Rectal smooth muscle tissue (tissue), 1 donor: Measurements from ENCODE around the gene HTRA2.

ENCODE experiments used
- H3K27ac ChIP-seq: one replicate; pipeline ENCODE4 v1.7.0; 2013; ENCODE audit warnings: low read depth, low read length, inconsistent platforms
- H3K27me3 ChIP-seq: one replicate; pipeline ENCODE4 v1.7.0; 2013; ENCODE audit warnings: low read length; ENCODE audit not compliant: control insufficient read depth, insufficient read depth
- H3K36me3 ChIP-seq: one replicate; pipeline ENCODE4 v1.7.0; 2013; ENCODE audit warnings: low read length; ENCODE audit not compliant: control insufficient read depth, insufficient read depth
- H3K4me1 ChIP-seq: one replicate; pipeline ENCODE4 v1.7.0; 2013; ENCODE audit warnings: low read length; ENCODE audit not compliant: control insufficient read depth, insufficient read depth
- H3K4me3 ChIP-seq: one replicate; pipeline ENCODE4 v1.7.0; 2013; ENCODE audit warnings: low read length
- H3K9ac ChIP-seq: one replicate; pipeline ENCODE4 v1.7.0; 2013; ENCODE audit warnings: low read length

HTRA2 gene

DNA sequence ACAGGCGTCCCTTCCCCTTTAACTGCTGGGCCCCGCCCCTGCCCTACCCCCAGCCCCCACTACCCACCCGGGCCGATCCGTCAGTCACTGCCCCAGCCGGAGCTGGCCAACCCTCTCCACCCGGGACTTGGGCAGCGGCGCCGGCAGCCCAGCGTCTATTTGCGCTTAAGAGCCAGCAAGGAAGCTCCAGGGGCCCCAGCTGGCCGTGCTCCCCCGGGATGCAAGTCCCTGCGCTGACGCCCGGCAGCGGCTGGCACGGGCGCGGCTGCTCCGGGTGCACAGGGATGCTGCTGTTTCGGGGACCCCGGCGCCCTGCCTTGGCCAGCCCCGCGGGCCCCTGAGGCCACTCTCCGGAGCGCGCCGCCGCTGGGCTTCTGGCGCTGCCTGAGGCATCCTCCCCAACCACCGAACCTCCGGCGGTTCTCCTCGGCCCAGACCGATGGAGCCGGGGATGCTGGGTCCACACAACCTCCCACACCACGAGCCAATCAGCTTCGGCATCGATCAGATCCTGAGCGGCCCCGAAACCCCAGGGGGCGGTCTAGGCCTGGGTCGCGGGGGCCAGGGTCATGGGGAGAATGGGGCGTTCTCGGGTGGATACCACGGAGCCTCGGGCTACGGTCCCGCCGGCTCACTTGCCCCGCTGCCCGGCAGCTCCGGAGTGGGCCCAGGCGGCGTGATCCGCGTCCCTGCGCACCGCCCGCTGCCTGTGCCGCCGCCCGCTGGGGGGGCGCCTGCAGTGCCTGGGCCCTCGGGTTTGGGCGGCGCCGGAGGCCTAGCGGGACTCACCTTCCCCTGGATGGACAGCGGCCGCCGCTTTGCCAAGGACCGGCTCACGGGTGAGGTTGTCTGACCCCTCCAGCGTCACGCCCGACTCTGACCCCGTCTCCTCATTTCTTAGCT is 15.1 kb upstream of the HTRA2 start, which contains the start of gene TLX2:
Gene TLX2, plus strand, starts transcription at position 83 of the 903 bp plus-strand sequence. Its CDS starts 357 bp downstream, at position 440.
- H3K27me3 ChIP-seq: peaks cover 45% of the 10 kb centered on the region
- H3K36me3 ChIP-seq: no peaks in the 10 kb centered on the region
- H3K27ac ChIP-seq: no peak within 1 kb of the TSS
- H3K9ac ChIP-seq: no peak within 1 kb of the TSS
- H3K4me3 ChIP-seq: peak within 1 kb of the TSS; percentile 48
- no peaks in the 10 kb centered on the region for H3K4me1 ChIP-seq

DNA sequence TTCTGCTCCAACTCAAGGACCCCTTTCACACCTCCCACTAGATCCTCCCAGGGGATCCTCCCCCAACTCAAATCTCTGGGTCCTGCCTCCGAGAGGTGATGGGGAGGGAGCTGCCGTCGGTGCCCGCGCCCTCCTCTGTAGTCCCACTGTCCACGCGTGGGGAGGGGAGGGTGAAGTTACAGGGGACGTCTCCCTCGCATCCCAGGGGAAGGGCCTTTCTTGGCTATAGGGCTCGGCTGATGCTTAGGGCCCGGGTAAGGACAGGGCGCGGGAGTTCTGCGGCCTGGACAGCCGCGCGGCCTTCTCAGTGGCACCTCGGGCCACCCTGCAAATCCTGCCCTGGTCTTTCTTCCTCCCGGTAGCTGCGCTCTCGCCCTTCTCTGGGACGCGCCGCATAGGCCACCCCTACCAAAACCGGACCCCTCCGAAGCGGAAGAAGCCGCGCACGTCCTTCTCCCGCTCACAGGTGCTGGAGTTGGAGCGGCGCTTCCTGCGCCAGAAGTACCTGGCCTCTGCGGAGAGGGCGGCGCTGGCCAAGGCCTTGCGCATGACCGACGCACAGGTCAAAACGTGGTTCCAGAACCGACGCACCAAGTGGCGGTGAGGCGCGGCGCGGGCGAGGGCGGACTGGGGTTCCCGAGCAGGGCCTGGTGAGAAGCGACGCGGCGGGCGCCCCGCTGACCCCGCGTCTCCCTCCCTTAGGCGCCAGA is 14.3 kb upstream of the HTRA2 start:
- H3K4me3 ChIP-seq: peak overlapping the region; percentile 48
- no peaks in the 10 kb centered on the region for H3K4me1 ChIP-seq
- H3K27ac ChIP-seq: no peak overlapping the region
- H3K36me3 ChIP-seq: no peaks in the 10 kb centered on the region
- peaks cover 50% of the 10 kb centered on the region for H3K27me3 ChIP-seq
- H3K9ac ChIP-seq: no peak overlapping the region

DNA sequence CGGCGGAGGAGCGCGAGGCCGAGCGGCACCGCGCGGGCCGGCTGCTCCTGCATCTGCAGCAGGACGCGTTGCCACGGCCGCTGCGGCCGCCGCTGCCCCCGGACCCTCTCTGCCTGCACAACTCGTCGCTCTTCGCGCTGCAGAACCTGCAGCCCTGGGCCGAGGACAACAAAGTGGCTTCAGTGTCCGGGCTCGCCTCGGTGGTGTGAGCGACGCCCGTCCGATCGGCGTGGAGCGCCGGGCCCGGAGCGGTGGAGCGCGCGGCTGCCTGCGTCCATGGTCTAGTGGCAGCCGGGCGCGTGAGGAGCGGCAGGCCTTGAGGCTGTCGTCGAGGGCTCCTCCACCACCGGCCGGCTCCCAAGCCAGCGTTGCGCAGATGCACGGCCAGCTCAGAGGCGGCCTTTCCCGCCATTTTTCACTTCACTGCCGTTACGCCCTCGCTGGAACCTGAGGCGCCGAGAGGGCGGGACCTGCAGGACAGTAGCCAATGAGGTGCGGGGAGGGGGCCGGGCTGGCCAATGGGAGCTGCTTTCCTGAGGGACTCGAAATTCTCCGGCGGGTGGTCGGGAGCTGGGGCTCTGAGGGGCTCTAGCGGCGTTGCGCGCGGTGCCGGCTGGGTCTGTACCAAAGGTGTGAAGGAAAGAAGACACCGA is 13.6 kb upstream of the HTRA2 start:
- Histone ChIP-seq H3K36me3 (no peaks in the 10 kb centered on the region), H3K27me3 (peaks cover 50% of the 10 kb centered on the region), H3K4me1 (no peaks in the 10 kb centered on the region), H3K4me3 (peak overlapping the region; percentile 48), H3K27ac (no peak overlapping the region), H3K9ac (no peak overlapping the region)

DNA sequence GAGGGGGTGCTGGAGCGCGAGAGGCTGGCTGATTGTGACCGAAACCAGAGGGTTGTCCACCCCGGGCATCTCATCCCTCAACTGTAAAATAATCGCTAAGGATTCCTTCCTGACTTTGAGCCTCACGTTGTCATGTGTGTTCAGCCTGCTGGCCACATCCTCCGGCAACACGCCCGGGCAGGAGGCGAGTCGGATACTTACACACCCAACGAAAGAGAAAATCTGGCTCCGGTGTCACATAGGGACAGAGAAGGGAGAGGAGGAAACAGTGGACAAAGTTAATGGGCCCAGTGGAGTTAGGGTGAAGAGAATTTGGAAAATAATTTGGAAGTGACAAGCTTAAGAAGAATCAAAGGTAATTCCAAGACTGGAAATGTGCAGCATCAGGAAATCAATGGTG is 13.1 kb upstream of the HTRA2 start:
- Histone ChIP-seq H3K4me3 (peak overlapping the region; percentile 14), H3K9ac (no peak overlapping the region), H3K4me1 (no peaks in the 10 kb centered on the region), H3K27me3 (peaks cover 49% of the 10 kb centered on the region), H3K27ac (no peak overlapping the region), H3K36me3 (no peaks in the 10 kb centered on the region)

DNA sequence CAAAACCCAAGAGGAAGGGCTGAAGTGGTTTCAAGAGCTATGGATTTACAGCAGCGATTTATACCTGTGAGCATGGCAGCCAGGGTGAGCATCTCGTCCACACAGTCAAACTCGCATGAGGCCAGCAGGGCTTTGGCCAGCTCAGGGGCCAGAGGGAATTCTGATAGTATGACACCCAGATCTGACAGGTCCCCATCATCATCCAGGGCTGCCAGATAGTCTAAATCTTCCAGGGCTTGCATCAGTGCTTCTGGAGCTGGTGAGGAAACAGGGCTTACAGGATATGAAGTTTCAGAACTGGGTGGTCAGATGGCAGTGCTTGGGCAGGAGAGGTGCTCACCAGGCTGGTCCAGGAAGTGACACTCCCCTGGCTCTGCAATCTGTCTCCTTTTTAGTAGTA is 7.2 kb upstream of the HTRA2 start:
- peaks cover 16% of the 10 kb centered on the region for H3K27me3 ChIP-seq
- no peak overlapping the region for H3K27ac ChIP-seq
- no peak overlapping the region for H3K4me3 ChIP-seq
- no peaks in the 10 kb centered on the region for H3K4me1 ChIP-seq
- H3K9ac ChIP-seq: no peak overlapping the region
- peaks cover 16% of the 10 kb centered on the region for H3K36me3 ChIP-seq

DNA sequence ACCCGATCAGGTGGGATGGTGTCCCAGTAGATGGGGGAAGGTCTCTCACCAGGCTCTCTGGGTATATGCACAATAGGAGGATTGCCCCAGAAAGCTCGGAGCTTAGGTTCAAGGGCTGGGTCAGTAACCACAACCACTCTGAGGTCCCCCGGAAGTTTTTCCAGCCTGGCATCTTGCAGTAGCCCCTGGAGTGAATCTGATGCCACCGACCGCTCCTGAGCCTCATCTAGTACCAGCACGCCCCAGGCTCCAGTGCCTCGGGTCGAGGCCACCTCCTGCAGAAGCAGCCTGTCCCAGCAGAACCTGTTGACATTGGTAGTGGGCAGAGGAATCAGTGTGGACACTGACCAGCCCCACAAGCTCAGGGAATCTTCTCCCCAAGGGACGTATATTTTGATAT is 5.7 kb upstream of the HTRA2 start:
- H3K9ac ChIP-seq: no peak overlapping the region
- peaks cover 11% of the 10 kb centered on the region for H3K27me3 ChIP-seq
- peaks cover 22% of the 10 kb centered on the region for H3K36me3 ChIP-seq
- no peak overlapping the region for H3K4me3 ChIP-seq
- no peak overlapping the region for H3K27ac ChIP-seq
- peaks cover 8% of the 10 kb centered on the region for H3K4me1 ChIP-seq

DNA sequence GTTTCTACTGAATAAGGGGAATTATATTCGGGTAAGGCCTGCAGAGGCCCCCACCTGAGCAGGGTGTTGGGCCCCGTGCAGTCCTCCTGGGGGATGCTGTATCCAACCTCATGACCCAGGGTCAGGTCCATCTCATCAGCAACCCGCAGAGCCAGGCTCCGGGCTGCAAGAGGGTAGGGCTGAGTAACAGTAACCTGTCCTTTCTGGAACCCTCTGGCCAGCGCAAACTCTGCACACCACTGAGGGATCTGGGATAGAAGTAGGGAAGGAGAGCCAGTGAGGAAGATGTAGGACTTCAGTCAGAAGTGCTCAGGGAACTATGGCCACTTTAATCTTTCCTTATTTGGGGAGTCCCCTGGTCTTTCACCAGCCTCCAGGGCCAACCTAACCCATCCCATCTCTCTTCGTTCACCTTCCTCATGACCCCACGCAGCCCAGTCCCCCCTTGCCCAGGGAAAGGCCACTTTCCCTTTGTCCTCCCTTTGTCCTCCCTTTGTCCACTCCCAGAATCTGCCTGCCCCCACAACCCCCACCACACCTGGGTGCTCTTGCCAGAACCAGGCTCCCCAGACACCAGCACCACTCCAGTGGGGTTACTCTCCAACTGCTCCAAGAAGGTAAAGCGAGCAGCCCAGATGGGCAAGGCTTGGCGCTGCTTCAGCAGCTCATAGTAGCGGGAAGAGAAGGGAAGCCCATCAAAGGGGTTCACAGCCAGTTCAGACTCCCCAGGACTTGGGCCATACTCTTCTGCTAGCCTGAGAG is 4.6 kb upstream of the HTRA2 start:
- H3K36me3 ChIP-seq: peaks cover 22% of the 10 kb centered on the region
- peak overlapping the region; percentile 29 for H3K4me3 ChIP-seq
- H3K27me3 ChIP-seq: peaks cover under 1% of the 10 kb centered on the region
- H3K9ac ChIP-seq: no peak overlapping the region
- H3K4me1 ChIP-seq: peaks cover 8% of the 10 kb centered on the region
- H3K27ac ChIP-seq: no peak overlapping the region

DNA sequence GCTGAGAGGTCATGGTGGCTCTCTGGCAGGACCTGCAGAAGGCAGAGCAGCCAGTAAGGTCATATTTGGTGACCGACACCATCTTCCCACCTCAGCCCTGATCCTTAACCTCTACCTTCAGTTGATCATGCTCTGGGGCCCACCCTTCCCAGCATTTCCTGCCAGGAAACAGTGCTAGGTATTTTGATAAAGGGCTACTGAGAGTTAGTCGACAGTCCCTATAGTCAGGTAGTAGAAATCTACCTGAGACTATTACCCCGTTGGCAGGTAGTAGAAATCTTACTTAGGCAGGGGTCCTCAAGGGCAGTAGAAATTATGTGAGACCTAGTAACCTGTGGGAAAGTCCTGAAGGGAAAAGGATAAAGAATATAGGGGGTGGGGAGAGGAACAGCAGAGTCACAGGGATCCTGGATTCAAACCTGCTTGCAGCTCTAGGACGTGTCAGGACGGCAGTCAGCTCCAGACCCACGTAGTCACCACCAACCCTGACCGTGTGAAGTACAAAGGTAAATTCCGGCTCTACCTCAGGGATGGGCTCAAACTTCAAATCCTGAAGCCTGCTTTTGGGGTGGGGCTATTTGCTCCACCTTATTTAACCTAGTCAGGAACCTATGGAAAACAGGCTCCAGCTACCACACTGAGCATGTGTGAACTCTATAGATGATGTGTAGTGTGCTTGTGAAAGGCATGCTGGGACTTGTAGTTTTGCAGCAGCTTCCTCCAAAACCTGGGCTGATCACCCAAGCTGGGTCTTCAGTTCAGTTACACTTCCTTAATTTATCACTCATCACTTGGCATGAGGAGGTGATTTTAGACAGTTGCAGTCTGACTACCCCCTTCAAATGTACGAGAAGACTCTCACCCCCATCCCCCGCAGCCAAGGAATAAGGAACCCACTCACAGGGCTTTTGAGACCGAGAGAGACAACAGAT is 3.8 kb upstream of the HTRA2 start, which contains the start of gene DQX1:
Gene DQX1, minus strand, starts transcription at position 515 of the 932 bp plus-strand sequence. Its CDS starts 502 bp downstream, at position 13.
- Histone ChIP-seq H3K27ac (no peak within 1 kb of the TSS), H3K36me3 (peaks cover 22% of the 10 kb centered on the region), H3K4me3 (peak within 1 kb of the TSS; percentile 29), H3K9ac (no peak within 1 kb of the TSS), H3K27me3 (no peaks in the 10 kb centered on the region), H3K4me1 (peaks cover 12% of the 10 kb centered on the region)

DNA sequence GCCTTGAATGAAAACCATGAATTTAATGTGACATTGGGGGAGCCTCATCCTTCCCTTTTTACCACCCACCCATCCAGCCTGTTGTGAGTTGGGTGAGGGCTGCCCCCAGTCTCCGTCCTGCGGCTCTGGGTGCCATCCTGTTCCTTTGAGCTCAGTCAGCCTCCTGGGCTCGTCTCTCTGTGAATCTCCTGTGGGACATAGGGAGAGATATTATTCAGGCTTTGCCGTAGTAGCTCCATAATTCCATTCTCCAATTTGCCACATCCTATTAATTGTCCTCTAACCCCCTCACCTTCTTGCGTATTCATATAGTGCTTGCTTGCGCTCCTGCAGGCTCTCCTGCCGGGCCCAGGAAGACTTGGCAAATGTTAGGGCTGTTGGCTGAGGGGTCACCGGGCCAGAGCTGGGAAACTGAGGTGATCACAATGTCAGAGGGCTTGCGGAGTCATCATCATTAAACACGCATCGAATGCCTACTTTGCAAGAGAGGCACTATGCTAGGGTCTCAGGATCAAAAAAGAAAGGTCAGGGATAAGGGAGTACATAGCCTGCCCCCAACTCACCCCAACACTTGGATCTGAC is 3.0 kb upstream of the HTRA2 start:
- no peak overlapping the region for H3K9ac ChIP-seq
- peaks cover 16% of the 10 kb centered on the region for H3K4me1 ChIP-seq
- no peak overlapping the region for H3K27ac ChIP-seq
- H3K27me3 ChIP-seq: no peaks in the 10 kb centered on the region
- H3K36me3 ChIP-seq: peaks cover 22% of the 10 kb centered on the region
- no peak overlapping the region for H3K4me3 ChIP-seq

DNA sequence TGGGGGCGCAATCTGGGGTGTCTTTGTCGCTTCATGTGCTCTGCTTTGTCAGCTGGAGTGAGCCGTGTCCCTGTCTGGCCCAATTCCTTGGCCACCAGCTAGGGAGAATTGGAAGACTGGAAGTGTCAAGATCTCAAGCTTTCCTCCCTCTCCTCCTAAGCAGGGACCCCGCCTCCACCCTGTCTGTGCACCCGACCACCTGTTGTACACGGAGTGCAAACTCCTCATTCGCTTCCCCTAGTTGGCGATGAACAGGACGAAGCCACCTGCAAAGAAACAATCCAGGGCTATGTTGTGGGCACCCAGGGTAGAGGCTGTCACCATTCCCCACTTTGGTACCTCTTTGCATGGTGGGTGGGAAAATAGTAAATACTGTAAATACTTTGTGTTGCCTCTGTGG is 2.0 kb upstream of the HTRA2 start:
- H3K27ac ChIP-seq: no peak overlapping the region
- no peaks in the 10 kb centered on the region for H3K27me3 ChIP-seq
- peaks cover 16% of the 10 kb centered on the region for H3K4me1 ChIP-seq
- H3K4me3 ChIP-seq: no peak overlapping the region
- no peak overlapping the region for H3K9ac ChIP-seq
- H3K36me3 ChIP-seq: peaks cover 25% of the 10 kb centered on the region
